BLaER1 treated with 17β-estradiol and CSF1 and Interleukin-3, amounts not matched to agents 10 nM and 100 nM (cell line): ENCODE results near the gene MORC3.

Experiments used
- H3K27ac ChIP-seq, 11 experiments: shearing (Covaris generic); formaldehyde crosslinking; 2 replicates each; pipeline ENCODE4 v1.8.1; 2022
- H3K27me3 ChIP-seq, 11 experiments: shearing (Covaris generic); formaldehyde crosslinking; 2 replicates each; pipeline ENCODE4 v1.8.1; 2022
- H3K36me3 ChIP-seq, 11 experiments: shearing (Covaris generic); formaldehyde crosslinking; 2 replicates each; pipeline ENCODE4 v1.8.1; 2022
- H3K4me1 ChIP-seq, 10 experiments: shearing (Covaris generic); formaldehyde crosslinking; 2 replicates each; pipeline ENCODE4 v1.8.1; 2022
- H3K4me2 ChIP-seq, 11 experiments: shearing (Covaris generic); formaldehyde crosslinking; 2 replicates each; pipeline ENCODE4 v1.8.1; 2022
- H3K4me3 ChIP-seq, 10 experiments: shearing (Covaris generic); formaldehyde crosslinking; 2 replicates each; pipeline ENCODE4 v1.8.1; 2022
- H3K9ac ChIP-seq, 11 experiments: shearing (Covaris generic); formaldehyde crosslinking; 2 replicates each; pipeline ENCODE4 v1.8.1; 2022
- H3K9me3 ChIP-seq, 11 experiments: shearing (Covaris generic); formaldehyde crosslinking; replicated peaks in 1 of 11; 2 replicates each; pipeline ENCODE4 v1.8.1; 2022
- H4K20me1 ChIP-seq, 11 experiments: shearing (Covaris generic); formaldehyde crosslinking; 2 replicates each; pipeline ENCODE4 v1.8.1; 2022
- Cebpa-rat ChIP-seq, 11 experiments: shearing (Covaris generic); IDR thresholded peaks; 2 replicates each; pipeline ENCODE4 v1.8.1; 2022

Gene MORC3

GRCh38 chr21:36403713-36404112 lies 83.7 kb downstream of the MORC3 start:
- no peak for TF ChIP-seq Cebpa-rat (IDR thresholded peaks at IDR 0.05)
- peaks cover 12 to 94% (median 85%) of the 10 kb centered on the region in 11 experiments; a peak in 21 of 22 replicates for H3K36me3 ChIP-seq
- H3K27ac ChIP-seq = no peak overlapping the region
- no peaks in the 10 kb centered on the region; a peak in 1 of 22 replicates for H4K20me1 ChIP-seq
- H3K9me3 ChIP-seq = no peaks in the 10 kb centered on the region
- no peak overlapping the region for H3K4me2 ChIP-seq
- no peak overlapping the region for H3K4me3 ChIP-seq
- 0 out of 20 replicates have a peak, but pooled peaks cover 0 to 5% (median 0%) of the 10 kb centered on the region in 10 experiments for H3K4me1 ChIP-seq
- H3K9ac ChIP-seq = no peak overlapping the region
- H3K27me3 ChIP-seq = no peaks in the 10 kb centered on the region

DNA sequence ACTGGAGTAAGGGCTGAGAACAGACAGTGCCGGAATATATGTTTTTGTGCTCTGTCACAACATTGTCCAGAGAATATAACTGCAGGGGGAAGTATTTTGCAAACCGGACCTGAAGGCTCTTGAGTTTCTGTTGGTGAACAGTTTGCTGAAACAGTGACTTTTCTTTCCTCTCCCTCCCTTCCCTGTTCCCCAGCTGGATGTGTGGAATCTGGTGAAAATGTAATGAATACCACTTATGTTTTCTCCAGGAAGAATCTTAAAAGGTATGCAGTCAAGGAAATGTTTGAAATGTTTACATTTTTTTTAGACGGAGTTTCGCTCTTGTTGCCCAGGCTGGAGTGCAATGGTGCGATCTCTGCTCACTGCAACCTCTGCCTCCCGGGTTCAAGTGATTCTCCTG lies 88.6 kb downstream of the MORC3 start:
- no peaks in the 10 kb centered on the region; a peak in 2 of 22 replicates for H4K20me1 ChIP-seq
- H3K27ac ChIP-seq = no peak overlapping the region
- no peak overlapping the region for H3K9ac ChIP-seq
- no peak overlapping the region for H3K4me2 ChIP-seq
- H3K4me1 ChIP-seq = no peaks in the 10 kb centered on the region
- H3K27me3 ChIP-seq = no peaks in the 10 kb centered on the region
- no peak overlapping the region for H3K4me3 ChIP-seq
- no peak for TF ChIP-seq Cebpa-rat (IDR thresholded peaks at IDR 0.05)
- no peaks in the 10 kb centered on the region for H3K9me3 ChIP-seq
- peaks cover 14 to 99% (median 88%) of the 10 kb centered on the region in 11 experiments; a peak in 21 of 22 replicates for H3K36me3 ChIP-seq

DNA sequence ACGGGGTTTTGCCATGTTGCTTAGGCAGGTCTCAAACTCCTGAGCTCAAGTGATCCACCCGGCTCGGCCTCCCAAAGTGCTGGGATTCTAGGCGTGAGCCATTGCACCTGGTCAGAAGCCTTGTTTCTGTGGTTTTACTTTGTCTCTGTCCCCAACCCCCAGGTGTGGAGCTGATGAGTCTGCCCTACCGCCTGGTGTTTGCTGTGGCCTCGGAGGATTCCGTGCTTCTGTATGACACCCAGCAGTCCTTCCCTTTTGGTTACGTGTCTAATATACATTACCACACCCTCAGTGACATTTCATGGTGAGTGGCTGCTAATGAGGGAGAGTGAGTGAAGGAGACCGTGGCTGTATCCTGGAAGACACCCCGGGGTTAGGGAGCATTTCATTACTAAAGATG lies 91.3 kb downstream of the MORC3 start:
- peaks cover 0 to 5% (median 0%) of the 10 kb centered on the region in 11 experiments; a peak in 3 of 22 replicates for H4K20me1 ChIP-seq
- no peak overlapping the region for H3K9ac ChIP-seq
- H3K4me2 ChIP-seq = no peak overlapping the region
- peaks cover 24 to 100% (median 92%) of the 10 kb centered on the region in 11 experiments for H3K36me3 ChIP-seq
- H3K27me3 ChIP-seq = no peaks in the 10 kb centered on the region
- no peak overlapping the region for H3K4me3 ChIP-seq
- TF ChIP-seq Cebpa-rat (IDR thresholded peaks at IDR 0.05) = no peak
- no peak overlapping the region for H3K27ac ChIP-seq
- no peaks in the 10 kb centered on the region for H3K9me3 ChIP-seq
- H3K4me1 ChIP-seq = no peaks in the 10 kb centered on the region

DNA sequence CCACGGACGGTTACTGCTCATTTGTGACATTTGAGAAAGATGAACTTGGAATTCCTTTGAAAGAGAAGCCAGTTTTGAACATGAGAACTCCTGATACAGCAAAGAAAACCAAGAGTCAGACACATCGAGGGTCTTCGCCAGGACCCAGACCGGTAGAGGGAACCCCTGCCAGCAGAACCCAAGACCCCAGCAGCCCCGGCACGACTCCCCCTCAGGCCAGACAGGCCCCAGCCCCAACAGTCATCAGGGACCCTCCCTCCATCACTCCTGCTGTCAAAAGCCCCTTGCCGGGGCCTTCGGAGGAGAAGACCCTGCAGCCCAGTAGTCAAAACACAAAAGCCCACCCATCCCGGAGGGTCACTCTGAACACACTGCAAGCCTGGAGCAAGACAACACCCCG lies 92.9 kb downstream of the MORC3 start:
- Histone ChIP-seq H4K20me1 (peaks cover 0 to 5% (median 0%) of the 10 kb centered on the region in 11 experiments; a peak in 2 of 22 replicates), H3K4me1 (no peaks in the 10 kb centered on the region), H3K9me3 (no peaks in the 10 kb centered on the region), H3K27me3 (no peaks in the 10 kb centered on the region), H3K4me3 (no peak overlapping the region), H3K27ac (no peak overlapping the region), H3K4me2 (no peak overlapping the region), H3K36me3 (peaks cover 27 to 100% (median 95%) of the 10 kb centered on the region in 11 experiments), H3K9ac (no peak overlapping the region)
- TF ChIP-seq Cebpa-rat (IDR thresholded peaks at IDR 0.05) = no peak

DNA sequence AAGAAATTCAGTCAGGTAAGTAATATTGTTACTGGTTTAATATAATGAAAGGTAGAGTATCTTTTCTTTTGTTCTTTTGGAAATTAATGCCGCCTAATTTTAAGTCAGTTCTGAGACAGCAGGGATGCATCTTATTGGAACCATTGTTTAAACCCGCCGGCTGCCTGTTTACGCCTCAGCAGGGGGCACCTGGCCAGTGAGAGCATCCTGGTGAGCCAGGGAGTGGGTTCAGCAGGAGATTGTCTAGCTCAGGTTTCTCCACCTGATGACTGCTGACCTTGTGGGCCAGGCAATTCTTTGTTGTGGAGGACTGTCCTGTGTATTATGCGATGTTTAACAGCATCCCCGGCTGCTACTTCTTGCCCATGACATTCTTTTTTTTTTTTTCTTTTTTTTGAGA lies 95.4 kb downstream of the MORC3 start:
- Histone ChIP-seq H3K36me3 (peaks cover 27 to 92% (median 81%) of the 10 kb centered on the region in 11 experiments), H3K4me2 (no peak overlapping the region)
- no peak for TF ChIP-seq Cebpa-rat (IDR thresholded peaks at IDR 0.05)

DNA sequence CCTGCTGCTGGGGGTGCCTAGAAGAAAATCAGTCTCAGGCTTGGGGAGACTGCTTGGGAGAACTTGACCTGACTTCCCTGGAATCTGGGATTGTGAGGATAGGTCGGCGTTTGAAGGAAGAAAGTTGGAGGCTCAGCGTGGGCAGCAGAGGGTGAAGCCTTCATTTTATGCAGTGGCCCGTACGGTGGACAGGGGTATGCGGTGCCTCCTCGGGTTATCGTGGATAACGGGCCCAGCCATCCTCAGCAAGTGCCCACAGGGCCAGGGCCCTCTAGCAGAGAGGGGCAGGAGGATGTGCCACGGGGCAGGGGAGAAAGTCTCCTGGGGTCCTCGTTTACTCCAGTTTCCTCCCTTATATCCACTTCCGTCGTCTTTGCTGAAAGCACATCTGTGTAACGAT lies 99.2 kb downstream of the MORC3 start:
- Histone ChIP-seq H4K20me1 (peaks cover 0 to 3% (median 0%) of the 10 kb centered on the region in 11 experiments; a peak in 3 of 22 replicates), H3K4me3 (no peak overlapping the region), H3K9ac (no peak overlapping the region), H3K4me1 (no peaks in the 10 kb centered on the region), H3K4me2 (no peak overlapping the region), H3K27me3 (no peaks in the 10 kb centered on the region), H3K27ac (no peak overlapping the region), H3K36me3 (peaks cover 12 to 53% (median 43%) of the 10 kb centered on the region in 11 experiments), H3K9me3 (no peaks in the 10 kb centered on the region)
- no peak for TF ChIP-seq Cebpa-rat (IDR thresholded peaks at IDR 0.05)

More for the DNA sequence above, 95.4 kb downstream of the MORC3 start:
- Histone ChIP-seq H3K4me1 (no peaks in the 10 kb centered on the region), H3K4me3 (no peak overlapping the region), H4K20me1 (peaks cover 0 to 5% (median 0%) of the 10 kb centered on the region in 11 experiments; a peak in 3 of 22 replicates), H3K27me3 (no peaks in the 10 kb centered on the region), H3K9ac (no peak overlapping the region), H3K27ac (no peak overlapping the region), H3K9me3 (no peaks in the 10 kb centered on the region)

- Histone ChIP-seq H3K9ac (no peak overlapping the region), H3K27me3 (no peaks in the 10 kb centered on the region), H3K36me3 (peaks cover 12 to 45% (median 36%) of the 10 kb centered on the region in 11 experiments), H3K4me1 (no peaks in the 10 kb centered on the region), H4K20me1 (peaks cover 0 to 3% (median 0%) of the 10 kb centered on the region in 11 experiments; a peak in 4 of 22 replicates), H3K4me3 (no peak overlapping the region), H3K4me2 (no peak overlapping the region), H3K27ac (no peak overlapping the region), H3K9me3 (no peaks in the 10 kb centered on the region)
- TF ChIP-seq Cebpa-rat (IDR thresholded peaks at IDR 0.05) = no peak
Observed at GRCh38 chr21:36419996-36420395, 100.0 kb downstream of the MORC3 start.

DNA sequence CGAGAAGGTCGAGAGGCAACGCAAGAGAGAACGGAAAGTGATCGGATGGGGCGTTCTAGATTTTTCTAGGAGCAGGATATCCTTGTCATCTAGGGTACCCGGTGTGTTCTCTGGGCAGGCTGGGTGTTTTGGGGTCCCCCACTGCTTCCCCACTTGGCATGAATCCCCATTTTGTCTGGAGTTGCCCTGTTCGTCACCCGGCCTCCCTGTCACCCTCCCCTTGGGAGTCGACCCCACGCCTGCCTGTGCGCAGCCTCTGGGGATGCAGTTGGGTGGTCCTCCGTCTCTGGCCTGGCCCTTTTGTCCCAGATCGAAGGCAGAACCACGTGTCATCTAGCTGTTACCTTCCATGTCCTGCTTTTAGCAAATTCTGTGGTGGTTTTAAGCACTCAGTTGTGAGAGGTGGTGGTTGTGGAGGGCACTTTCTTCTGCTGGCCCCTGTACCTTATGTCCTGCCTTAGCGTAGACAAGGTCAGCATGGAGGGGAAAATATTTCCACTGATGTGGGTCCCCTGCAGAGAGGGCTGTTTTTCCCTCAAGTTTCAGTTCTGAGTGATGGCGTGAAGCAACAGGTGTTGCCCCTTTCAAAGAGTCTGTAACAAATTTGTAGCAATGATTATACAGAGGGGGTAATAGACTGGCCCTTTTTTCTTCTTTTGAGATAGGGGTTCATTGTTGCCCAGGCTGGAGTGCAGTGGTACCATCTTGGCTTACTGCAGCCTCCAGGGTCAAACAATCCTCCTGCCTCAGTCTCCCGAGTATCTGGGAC lies 100.8 kb downstream of the MORC3 start:
- H4K20me1 ChIP-seq = peaks cover 0 to 3% (median 0%) of the 10 kb centered on the region in 11 experiments; a peak in 4 of 22 replicates
- H3K9me3 ChIP-seq = no peaks in the 10 kb centered on the region
- no peak overlapping the region for H3K27ac ChIP-seq
- TF ChIP-seq Cebpa-rat (IDR thresholded peaks at IDR 0.05) = no peak
- H3K27me3 ChIP-seq = no peaks in the 10 kb centered on the region
- H3K36me3 ChIP-seq = peaks cover 8 to 38% (median 28%) of the 10 kb centered on the region in 11 experiments
- H3K4me1 ChIP-seq = no peaks in the 10 kb centered on the region
- no peak overlapping the region for H3K9ac ChIP-seq
- no peak overlapping the region for H3K4me3 ChIP-seq
- H3K4me2 ChIP-seq = no peak overlapping the region

DNA sequence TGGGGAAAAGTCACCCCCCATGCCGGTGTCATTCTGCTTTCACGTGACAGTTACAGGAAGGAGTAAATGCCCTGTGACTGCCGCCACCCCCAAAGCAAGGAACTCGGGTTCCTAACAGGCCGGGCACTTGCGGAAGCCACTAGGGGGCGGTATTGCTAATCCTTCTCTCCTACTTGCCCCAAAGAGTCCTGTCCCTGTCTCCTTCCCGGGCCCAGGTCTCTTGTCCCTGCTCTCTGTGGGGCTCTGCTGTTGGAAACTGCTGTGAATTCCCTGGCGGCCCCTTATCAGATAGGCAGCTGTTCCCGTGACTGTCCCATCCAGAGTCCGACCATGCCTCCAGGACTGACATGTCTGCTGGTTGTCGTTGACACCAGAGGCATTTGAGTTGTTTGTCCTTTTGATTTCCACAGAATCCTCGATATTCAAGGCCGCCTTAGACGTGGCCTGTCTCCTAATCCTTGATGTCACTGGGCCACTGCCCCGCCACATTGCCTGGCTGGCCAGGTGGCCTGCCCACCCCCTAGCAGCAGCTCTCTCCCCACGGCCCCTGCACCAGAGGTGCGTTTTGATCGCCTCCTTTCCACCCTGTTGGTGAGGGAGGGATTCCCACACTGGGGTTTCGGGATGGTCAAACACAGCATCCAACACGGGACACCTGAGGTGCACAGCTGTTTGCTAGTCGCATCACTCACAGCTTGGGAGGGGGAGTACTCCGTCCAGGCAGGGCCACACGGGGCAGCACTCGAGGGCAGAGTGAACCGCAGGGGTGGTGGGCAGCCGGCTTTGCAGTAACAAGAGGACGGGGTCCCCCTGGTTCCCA lies 102.5 kb downstream of the MORC3 start:
- Histone ChIP-seq H3K27ac (no peak overlapping the region), H3K9ac (no peak overlapping the region), H3K36me3 (peaks cover 0 to 22% (median 12%) of the 10 kb centered on the region in 11 experiments; a peak in 14 of 22 replicates), H3K4me2 (no peak overlapping the region), H4K20me1 (peaks cover 0 to 3% (median 0%) of the 10 kb centered on the region in 11 experiments; a peak in 3 of 22 replicates), H3K27me3 (no peaks in the 10 kb centered on the region), H3K4me3 (no peak overlapping the region), H3K9me3 (no peaks in the 10 kb centered on the region), H3K4me1 (no peaks in the 10 kb centered on the region)
- TF ChIP-seq Cebpa-rat (IDR thresholded peaks at IDR 0.05) = no peak
